ENCODE results near the gene KLHL22. TPM values are rescaled to one million over a fixed set of nuclear protein-coding genes. Genes with fewer than 3 reads are reported as not detected.
"Not testable (repeated sequence)": the region's sequence is repeated elsewhere in the genome, so short reads cannot be mapped to it uniquely, and the experiment has no call there.

Gene KLHL22
- total RNA-seq, 2 donors from 2014 or later, result 10.4 to 13.2 TPM

DNA sequence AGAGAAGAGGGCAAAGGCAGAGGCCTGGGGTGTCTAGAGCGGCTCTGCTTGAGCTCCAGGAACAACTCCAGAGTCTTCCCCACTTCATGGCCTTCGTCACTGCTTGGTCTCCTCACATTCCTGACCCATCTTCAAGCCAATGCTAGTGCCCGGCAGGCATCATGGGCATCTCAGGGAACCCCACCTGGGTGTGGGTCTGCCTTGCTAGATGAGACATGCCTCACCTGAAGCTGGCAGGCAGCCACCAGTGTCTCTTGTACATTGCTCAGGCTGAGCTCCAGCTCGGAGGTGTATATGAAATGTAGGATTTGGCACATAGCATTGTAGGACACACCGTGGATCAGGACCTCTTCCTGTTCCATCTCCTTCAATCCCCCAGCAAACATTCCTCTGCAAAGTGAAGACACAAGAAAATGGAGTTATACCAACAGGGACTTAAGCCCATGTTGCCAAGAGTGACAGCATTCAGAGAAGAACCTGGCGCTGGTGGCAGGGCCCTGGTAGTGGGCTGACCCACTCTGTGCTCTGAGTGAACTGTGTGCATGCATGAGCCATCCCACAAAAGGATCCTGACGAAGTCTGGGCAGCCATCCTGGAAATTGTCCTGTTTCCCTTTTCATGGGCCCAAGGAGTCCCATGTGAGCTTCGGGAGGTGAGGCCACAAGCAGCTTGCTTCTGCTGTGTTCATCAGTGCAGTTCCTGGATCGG lies 24.3 kb downstream of the KLHL22 start:
- Histone ChIP-seq H3K4me3 (no peak overlapping the region), H3K9me3 (no peaks in the 10 kb centered on the region), H3K27ac (no peak overlapping the region), H3K4me1 (no peaks in the 10 kb centered on the region), H3K9ac (ENCODE audit: low read depth in 2 of 2, low read length in 2 of 2) (no peak overlapping the region), H3K36me3 (no peaks in the 10 kb centered on the region), H3K27me3 (no peaks in the 10 kb centered on the region)
- DNase-seq, result no peak
- intact Hi-C loops (cut with DNase I), result no loop called here
- TF ChIP-seq, protein P1, sequence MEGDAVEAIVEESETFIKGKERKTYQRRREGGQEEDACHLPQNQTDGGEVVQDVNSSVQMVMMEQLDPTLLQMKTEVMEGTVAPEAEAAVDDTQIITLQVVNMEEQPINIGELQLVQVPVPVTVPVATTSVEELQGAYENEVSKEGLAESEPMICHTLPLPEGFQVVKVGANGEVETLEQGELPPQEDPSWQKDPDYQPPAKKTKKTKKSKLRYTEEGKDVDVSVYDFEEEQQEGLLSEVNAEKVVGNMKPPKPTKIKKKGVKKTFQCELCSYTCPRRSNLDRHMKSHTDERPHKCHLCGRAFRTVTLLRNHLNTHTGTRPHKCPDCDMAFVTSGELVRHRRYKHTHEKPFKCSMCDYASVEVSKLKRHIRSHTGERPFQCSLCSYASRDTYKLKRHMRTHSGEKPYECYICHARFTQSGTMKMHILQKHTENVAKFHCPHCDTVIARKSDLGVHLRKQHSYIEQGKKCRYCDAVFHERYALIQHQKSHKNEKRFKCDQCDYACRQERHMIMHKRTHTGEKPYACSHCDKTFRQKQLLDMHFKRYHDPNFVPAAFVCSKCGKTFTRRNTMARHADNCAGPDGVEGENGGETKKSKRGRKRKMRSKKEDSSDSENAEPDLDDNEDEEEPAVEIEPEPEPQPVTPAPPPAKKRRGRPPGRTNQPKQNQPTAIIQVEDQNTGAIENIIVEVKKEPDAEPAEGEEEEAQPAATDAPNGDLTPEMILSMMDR (IDR thresholded peaks at IDR 0.05), result no peak

DNA sequence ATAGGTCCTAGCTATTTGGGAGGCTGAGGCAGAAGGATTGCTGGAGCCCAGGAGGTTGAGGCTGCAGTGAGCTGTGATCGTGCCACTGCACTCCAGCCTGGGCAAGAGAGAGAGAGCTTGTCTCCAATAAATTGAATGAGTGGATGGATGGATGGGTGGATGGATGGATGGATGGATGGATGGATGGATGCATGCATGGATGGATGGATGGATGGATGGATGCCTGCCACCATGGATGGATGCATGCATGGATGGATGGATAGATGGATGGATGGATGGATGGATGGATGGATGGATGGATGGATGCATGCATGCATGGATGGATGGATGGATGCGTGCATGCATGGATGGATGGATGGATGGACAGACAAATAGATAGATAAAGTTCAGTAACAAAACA lies 25.1 kb downstream of the KLHL22 start:
- H3K27ac ChIP-seq; intact Hi-C loops (cut with DNase I): not testable (repeated sequence)

DNA sequence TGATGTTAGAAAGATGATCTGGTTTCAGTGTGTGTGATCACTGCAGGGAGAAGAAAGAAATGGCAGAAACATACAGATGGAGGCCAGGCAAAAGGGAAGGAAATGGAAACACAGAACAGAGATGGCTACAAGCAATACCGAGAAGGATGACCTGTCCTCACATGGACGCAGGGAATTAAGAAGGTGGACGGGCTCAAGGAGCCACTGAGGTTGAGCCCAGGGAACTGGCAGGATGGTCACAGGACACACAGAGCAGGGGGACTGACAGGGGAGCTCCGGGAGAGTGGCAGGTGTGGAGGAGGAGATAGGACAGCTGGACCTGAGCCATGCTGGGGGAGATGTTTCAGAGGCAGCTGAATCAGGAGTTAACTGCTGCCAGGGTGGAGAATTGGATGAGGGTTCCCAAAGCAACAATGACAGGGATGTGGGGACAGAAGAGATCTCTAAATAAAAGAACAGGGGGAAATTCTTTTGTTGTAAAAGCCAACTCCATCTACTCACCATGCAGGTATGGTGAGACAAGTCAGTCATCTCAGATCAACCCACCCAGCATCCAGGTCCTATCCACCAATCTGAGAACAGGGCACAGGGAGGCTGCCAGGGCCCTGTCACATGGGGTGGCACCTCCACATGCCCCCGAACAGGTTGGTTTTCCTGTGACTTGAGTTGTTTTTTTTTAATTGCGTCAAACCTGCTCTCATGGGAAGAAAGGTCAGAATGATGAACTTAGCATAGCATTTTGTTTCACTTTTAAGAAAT lies 26.3 kb downstream of the KLHL22 start:
- no peaks in the 10 kb centered on the region for H3K27me3 ChIP-seq
- no peaks in the 10 kb centered on the region for H3K9me3 ChIP-seq
- no peak overlapping the region for H3K4me3 ChIP-seq
- no peak for DNase-seq
- intact Hi-C loops (cut with DNase I), result no loop called here
- TF ChIP-seq, protein P1 (IDR thresholded peaks at IDR 0.05), result no peak
- H3K36me3 ChIP-seq, result no peaks in the 10 kb centered on the region
- no peak overlapping the region for H3K27ac ChIP-seq
- H3K9ac ChIP-seq (ENCODE audit: low read depth in 2 of 2, low read length in 2 of 2), result no peak overlapping the region
- no peaks in the 10 kb centered on the region for H3K4me1 ChIP-seq

More for the DNA sequence above, 25.1 kb downstream of the KLHL22 start:
- not testable (repeated sequence) for H3K9ac ChIP-seq (ENCODE audit: low read depth in 2 of 2, low read length in 2 of 2); DNase-seq; H3K4me3 ChIP-seq; H3K4me1 ChIP-seq; H3K9me3 ChIP-seq; H3K27me3 ChIP-seq; H3K36me3 ChIP-seq

DNA sequence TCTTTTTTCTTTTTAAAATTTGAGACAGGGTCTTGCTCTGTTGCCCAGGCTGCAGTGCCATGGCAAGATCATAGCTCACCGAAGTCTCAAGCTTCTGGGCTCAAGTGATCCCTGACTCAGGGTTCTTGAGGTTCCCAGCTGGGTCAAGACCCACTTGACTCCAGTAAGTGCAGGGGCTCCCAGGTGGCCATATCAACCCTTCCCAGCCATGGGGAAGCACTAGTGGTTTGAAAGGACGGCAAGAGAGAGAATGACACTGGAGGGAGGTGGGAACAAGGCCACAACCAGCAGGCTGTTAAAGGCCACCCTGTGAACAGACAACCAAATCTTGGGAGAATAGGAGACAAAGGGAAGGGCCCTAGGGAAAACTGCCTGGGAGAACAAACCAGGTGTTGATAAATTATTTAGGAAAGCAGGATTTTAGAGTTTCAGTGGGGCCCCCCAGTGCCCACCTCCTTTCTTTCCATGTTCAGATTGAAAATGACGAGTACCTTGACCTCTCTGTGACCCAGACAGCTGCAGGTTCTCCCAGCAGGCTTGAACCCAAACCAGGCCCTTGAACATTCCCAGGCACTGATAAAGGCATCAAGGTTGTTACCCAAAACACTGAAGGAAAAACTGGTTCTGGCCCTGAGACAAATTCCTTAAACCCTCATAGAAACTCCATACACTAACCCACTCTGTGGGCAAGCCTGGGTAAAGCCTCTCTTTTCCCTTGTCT lies 28.8 kb downstream of the KLHL22 start:
- TF ChIP-seq, protein P1 (IDR thresholded peaks at IDR 0.05), result no peak
- no peaks in the 10 kb centered on the region for H3K27me3 ChIP-seq
- no peaks in the 10 kb centered on the region for H3K4me1 ChIP-seq
- intact Hi-C loops (cut with DNase I), result no loop called here
- DNase-seq, result no peak
- no peaks in the 10 kb centered on the region for H3K36me3 ChIP-seq
- H3K27ac ChIP-seq, result no peak overlapping the region
- H3K9ac ChIP-seq (ENCODE audit: low read depth in 2 of 2, low read length in 2 of 2), result no peak overlapping the region
- H3K4me3 ChIP-seq, result no peak overlapping the region
- no peaks in the 10 kb centered on the region for H3K9me3 ChIP-seq

DNA sequence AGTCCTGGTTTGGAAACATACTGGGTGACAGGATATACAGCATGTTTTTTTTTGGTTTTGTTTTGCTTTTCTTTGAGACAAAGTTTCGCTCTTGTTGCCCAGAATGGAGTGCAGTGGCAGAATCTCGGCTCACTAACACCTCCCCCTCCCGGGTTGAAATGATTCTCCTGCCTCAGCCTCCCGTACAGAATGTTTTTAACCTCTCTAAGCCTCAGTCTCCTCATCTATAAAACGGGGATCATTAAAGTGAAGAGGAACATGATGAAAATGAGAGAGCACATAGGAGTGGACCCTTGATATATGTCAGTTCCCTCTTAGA lies 29.9 kb downstream of the KLHL22 start:
- no peak overlapping the region for H3K4me3 ChIP-seq
- H3K27me3 ChIP-seq, result no peaks in the 10 kb centered on the region
- H3K27ac ChIP-seq, result no peak overlapping the region
- no peaks in the 10 kb centered on the region for H3K9me3 ChIP-seq
- H3K9ac ChIP-seq (ENCODE audit: low read depth in 2 of 2, low read length in 2 of 2), result no peak overlapping the region
- TF ChIP-seq, protein P1 (IDR thresholded peaks at IDR 0.05), result no peak
- no peaks in the 10 kb centered on the region for H3K4me1 ChIP-seq
- no peak for DNase-seq
- intact Hi-C loops (cut with DNase I), result no loop called here
- H3K36me3 ChIP-seq, result no peaks in the 10 kb centered on the region
